Heart left ventricle (tissue), 16 donors: ENCODE data around the gene SYT12. TPM values are rescaled to one million over a fixed set of nuclear protein-coding genes. Genes with fewer than 3 reads are reported as not detected.

Experiments
- ATAC-seq, 4 donors: fragments of 200-7000 bp; cut with Tn5 transposase; one replicate each; pipeline ENCODE4 v1.9.1; 2020 to 2022; ENCODE audit warnings: moderate library complexity in 4 of 4, mild to moderate bottlenecking in 3 of 4, moderate number of reproducible peaks in 1 of 4
- DNase-seq, 5 donors: peaks; one replicate each; pipeline ENCODE4 v3.0.0-alpha.2; 2020
- H3K27ac ChIP-seq, 12 donors: fragments of 200-600 bp; sonication (generic) in 4 of 12; one replicate each; pipeline versions ENCODE4 v1.5.0 to v1.8.0; 2016 to 2022; ENCODE audit warnings: mild to moderate bottlenecking in 2 of 12
- H3K27me3 ChIP-seq, 9 donors: fragments of 200-600 bp; sonication (generic) in 2 of 9; one replicate each; pipeline versions ENCODE4 v1.5.1 to v1.8.0; 2016 to 2022; ENCODE audit warnings: mild to moderate bottlenecking in 3 of 9
- H3K36me3 ChIP-seq, 9 donors: fragments of 200-600 bp; sonication (generic) in 2 of 9; one replicate each; pipeline versions ENCODE4 v1.5.0 to v1.8.0; 2018 to 2022; ENCODE audit warnings: mild to moderate bottlenecking in 2 of 9
- H3K4me1 ChIP-seq, 12 donors: fragments of 200-600 bp; sonication (generic) in 4 of 12; one replicate each; pipeline versions ENCODE4 v1.5.0 to v1.8.0; 2016 to 2022; ENCODE audit warnings: mild to moderate bottlenecking in 3 of 12
- H3K4me3 ChIP-seq, 12 donors: fragments of 200-600 bp; sonication (generic) in 4 of 12; one replicate each; pipeline versions ENCODE4 v1.5.0 to v1.8.0; 2017 to 2022; ENCODE audit warnings: mild to moderate bottlenecking in 9 of 12, moderate library complexity in 4 of 12
- H3K9me3 ChIP-seq, 12 donors: fragments of 200-600 bp; sonication (generic) in 4 of 12; one replicate each; pipeline versions ENCODE4 v1.5.0 to v1.8.0; 2016 to 2022; ENCODE audit warnings: mild to moderate bottlenecking in 1 of 12
- POLR2A ChIP-seq, 2 donors: fragments of 450-650 bp; IDR thresholded peaks; one replicate each; pipeline ENCODE4 v1.6.1; 2017; ENCODE audit warnings: antibody characterized with exemption in 2 of 2, mild to moderate bottlenecking in 2 of 2, moderate library complexity in 2 of 2
- WGBS, 4 donors: extraction: QIAGEN DNeasy Blood & Tissue Kit in 2 of 4; methylation state at CpG; one replicate each; pipeline versions ENCODE4 v1.1.5 to v1.1.7; 2013 to 2018; 5-methylcytosine and 5-hydroxymethylcytosine counted together
- intact Hi-C, 10 donors: fragments of 100-400 bp; cut with DNase I; formaldehyde crosslinking; loops; one replicate each; pipeline versions ENCODE4 v1.11.1 to v1.14.2; 2022
- polyA plus RNA-seq, 2 donors: library from polyadenylated mRNA; stranded (reverse); fragments of 200-250 nt; gene quantifications; one replicate each; pipeline ENCODE4 v1.2.3, GENCODE V29; 2013
- total RNA-seq, 9 donors: library from RNA; depleted of rRNA in 2 of 9; stranded (reverse); fragments of >200 nt in 2 of 9; fragmentation: NEBNext Ultra II Directional in 3 of 9; extraction: Animal tissue kit (Norgen Biotek cat#: 25700) in 3 of 9; gene quantifications; one replicate each; pipeline versions ENCODE4 v1.1.0 to v1.2.4, GENCODE V29; 2016 to 2023
- TF ChIP-seq, protein P1 (sequence below), 12 donors: fragments of 200-600 bp; sonication (generic) in 4 of 12; IDR thresholded peaks; one replicate each; pipeline versions ENCODE4 v1.5.0 to v1.8.0; 2018 to 2022; ENCODE audit warnings: antibody characterized with exemption in 12 of 12, mild to moderate bottlenecking in 5 of 12
- donor health status: ischemic (EF 13 %, LVEDD 7.1; RV severe dilation, severe dysfunction).
- donor health status: healthy with polysubstance abuse.
- donor health status: DM: no; HTN: yes; CAD: no.
- donor health status: DM: no; HTN: no; CAD: no.
- donor health status: ischemic (EF 25% LVEDD 6.9; RV normal size, moderate dysfunction).
- donor health status: ischemic (EF 25% LVEDD 5.7; RV mildly dilated, moderate dysfunction).
- donor health status: healthy.
- donor health status: DM: yes; HTN: yes; CAD: no.
- donor health status: ischemic (EF 35%, LVEDD 5.7; RV mildly dilated, moderate dysfunction).
- donor health status: nonischemic (EF 11% LVEDD 7.7; RV severe dilation, severe dysfunction).
- donor health status: DM: yes; HTN: yes; CAD: no.
- donor health status: PGD.
- donor health status: ischemic (EF 29% LVEDD 5.4; RV normal size, mild dysfunction).
- donor health status: nonischemic (EF 23%, LVEDD 6.1; RV moderate dilation, normal function).

The SYT12 gene
- total and polyA plus RNA-seq, 11 donors, result 0.04 to 2.2 (median 0.40) TPM; not detected in 2

DNA sequence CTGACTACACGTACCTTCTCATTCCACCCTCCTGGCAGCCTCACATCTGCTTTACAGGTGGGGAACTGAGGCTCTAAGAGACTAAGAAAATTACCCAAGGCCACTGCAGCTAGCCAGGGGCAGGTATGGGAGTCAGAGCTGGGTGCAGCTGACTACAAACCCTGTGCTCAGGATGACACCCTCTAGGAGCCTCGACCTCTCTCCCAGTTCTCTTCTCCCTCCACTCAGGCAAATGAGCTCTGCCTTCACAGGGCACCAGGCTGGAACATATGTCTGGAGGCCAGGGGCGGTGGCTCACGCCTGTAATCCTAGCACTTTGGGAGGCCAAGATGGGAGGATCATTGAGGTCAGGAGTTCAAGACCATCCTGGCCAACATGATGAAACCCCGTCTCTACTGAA, 4.0 kb downstream of the SYT12 start:
- Histone ChIP-seq H3K27ac (no peak overlapping the region), H3K4me3 (no peak overlapping the region), H3K36me3 (no peaks in the 10 kb centered on the region), H3K9me3 (no peaks in the 10 kb centered on the region), H3K27me3 (peaks cover 0 to 44% (median 13%) of the 10 kb centered on the region in 9 donors), H3K4me1 (peaks cover 0 to 21% (median 8%) of the 10 kb centered on the region in 12 donors)
- 89 to 97% (median 92%) methylated on average over 5 of the region's 5 CpGs for WGBS, 4 donors
- intact Hi-C loops, result no loop called here
- ATAC-seq, result no peak
- DNase-seq, result no peak
- TF ChIP-seq POLR2A (IDR thresholded peaks at IDR 0.05), result no peak
- TF ChIP-seq, protein P1, sequence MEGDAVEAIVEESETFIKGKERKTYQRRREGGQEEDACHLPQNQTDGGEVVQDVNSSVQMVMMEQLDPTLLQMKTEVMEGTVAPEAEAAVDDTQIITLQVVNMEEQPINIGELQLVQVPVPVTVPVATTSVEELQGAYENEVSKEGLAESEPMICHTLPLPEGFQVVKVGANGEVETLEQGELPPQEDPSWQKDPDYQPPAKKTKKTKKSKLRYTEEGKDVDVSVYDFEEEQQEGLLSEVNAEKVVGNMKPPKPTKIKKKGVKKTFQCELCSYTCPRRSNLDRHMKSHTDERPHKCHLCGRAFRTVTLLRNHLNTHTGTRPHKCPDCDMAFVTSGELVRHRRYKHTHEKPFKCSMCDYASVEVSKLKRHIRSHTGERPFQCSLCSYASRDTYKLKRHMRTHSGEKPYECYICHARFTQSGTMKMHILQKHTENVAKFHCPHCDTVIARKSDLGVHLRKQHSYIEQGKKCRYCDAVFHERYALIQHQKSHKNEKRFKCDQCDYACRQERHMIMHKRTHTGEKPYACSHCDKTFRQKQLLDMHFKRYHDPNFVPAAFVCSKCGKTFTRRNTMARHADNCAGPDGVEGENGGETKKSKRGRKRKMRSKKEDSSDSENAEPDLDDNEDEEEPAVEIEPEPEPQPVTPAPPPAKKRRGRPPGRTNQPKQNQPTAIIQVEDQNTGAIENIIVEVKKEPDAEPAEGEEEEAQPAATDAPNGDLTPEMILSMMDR (IDR thresholded peaks at IDR 0.05), result no peak

DNA sequence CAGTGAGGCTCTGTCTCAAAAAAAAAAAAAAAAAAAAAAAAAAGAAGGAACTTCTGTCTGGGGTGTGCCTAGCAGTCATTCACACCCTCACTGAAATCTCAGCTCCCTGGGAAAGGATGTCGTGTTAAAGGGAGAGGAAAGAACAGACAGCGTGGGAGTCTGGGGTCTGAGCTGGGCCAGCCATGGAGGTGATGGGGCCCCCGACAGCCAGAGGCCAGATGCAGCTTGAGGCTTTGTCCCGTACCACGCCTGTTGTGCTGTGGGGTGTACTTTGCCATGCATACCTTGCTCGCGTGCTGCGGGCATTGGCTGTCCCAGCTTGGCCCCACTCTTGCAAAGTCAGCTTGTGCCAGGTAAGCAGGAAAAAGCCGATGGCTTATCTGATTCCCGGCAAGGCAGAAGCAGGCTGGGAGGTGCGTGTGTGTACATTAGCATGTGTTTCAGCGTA, 4.6 kb downstream of the SYT12 start:
- Histone ChIP-seq H3K36me3 (no peaks in the 10 kb centered on the region), H3K4me1 (peaks cover 0 to 17% (median 5%) of the 10 kb centered on the region in 12 donors), H3K4me3 (no peak overlapping the region), H3K27me3 (peaks cover 0 to 39% (median 11%) of the 10 kb centered on the region in 9 donors), H3K27ac (no peak overlapping the region), H3K9me3 (no peaks in the 10 kb centered on the region)
- ATAC-seq (no peak), DNase-seq (no peak)
- intact Hi-C loops, result no loop called here
- TF ChIP-seq POLR2A (IDR thresholded peaks at IDR 0.05), result no peak
- TF ChIP-seq, protein P1 (IDR thresholded peaks at IDR 0.05), result no peak
- 81 to 86% (median 84%) methylated on average over 12 of the region's 12 CpGs for WGBS, 4 donors

DNA sequence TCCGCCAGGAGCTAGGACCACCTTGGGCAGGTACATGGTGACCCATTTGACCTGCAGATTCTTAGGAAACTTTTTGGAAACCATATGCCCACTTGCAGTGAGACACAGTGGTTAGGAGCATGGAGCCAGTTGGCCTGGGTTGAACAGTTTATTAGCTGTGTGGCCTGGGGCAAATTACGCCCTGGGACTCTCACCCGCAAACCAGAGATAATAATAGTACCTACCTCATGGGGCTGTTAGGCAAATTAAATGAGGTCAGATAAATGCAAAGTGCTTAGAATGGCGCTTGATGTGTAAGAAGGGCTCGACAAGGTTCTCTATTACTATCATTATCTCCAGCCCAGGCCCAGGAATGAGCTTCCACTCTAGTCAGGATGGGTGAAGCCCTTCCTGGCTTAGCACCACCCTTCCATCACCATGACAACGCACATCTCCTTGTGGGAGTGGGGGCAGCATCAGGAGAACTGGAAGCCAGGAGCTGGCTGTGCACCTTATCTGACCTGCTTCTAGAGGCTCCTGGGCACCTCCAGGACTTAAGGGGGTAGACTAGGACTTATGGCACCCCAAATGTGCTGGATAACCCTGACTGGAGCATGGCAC, 5.1 kb downstream of the SYT12 start:
- peaks cover 0 to 33% (median 8%) of the 10 kb centered on the region in 9 donors for H3K27me3 ChIP-seq
- TF ChIP-seq, protein P1 (IDR thresholded peaks at IDR 0.05), result no peak
- TF ChIP-seq POLR2A (IDR thresholded peaks at IDR 0.05), result no peak
- H3K4me1 ChIP-seq, result peaks cover 0 to 12% (median 3%) of the 10 kb centered on the region in 12 donors
- no peak overlapping the region for H3K4me3 ChIP-seq
- WGBS, 4 donors, result 75 to 88% (median 83%) methylated on average over 5 to 6 of the region's 6 CpGs
- intact Hi-C loops, result no loop called here
- DNase-seq (no peak), ATAC-seq (no peak)
- H3K36me3 ChIP-seq, result no peaks in the 10 kb centered on the region
- H3K9me3 ChIP-seq, result no peaks in the 10 kb centered on the region
- no peak overlapping the region for H3K27ac ChIP-seq

DNA sequence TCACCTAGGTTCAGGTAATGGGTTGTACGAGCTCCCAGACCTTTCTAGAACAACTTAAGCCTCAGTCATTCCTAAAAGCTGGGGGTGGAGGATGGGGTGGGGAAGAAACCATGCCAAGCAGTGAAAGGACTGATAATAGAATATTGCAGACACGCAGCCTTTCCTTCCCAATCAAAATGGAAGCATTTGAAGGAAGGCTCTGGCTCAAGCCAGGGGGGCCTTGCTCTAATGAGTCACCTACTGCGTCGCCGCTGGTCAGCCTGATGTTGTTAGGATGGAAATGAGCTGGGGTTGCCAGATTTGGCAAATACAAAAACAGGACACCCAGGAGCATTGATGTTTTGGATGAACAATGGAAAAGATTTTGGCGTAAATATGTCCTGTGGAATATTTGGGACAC, 6.2 kb downstream of the SYT12 start:
- Histone ChIP-seq H3K27me3 (peaks cover 0 to 23% (median 2%) of the 10 kb centered on the region in 9 donors), H3K36me3 (no peaks in the 10 kb centered on the region), H3K27ac (no peak overlapping the region), H3K4me3 (no peak overlapping the region), H3K9me3 (no peaks in the 10 kb centered on the region), H3K4me1 (peaks cover 0 to 12% (median 0%) of the 10 kb centered on the region in 12 donors)
- TF ChIP-seq, protein P1 (IDR thresholded peaks at IDR 0.05), result no peak
- TF ChIP-seq POLR2A (IDR thresholded peaks at IDR 0.05), result no peak
- intact Hi-C loops, result no loop called here
- 70 to 77% (median 74%) methylated on average over 6 of the region's 6 CpGs for WGBS, 4 donors
- DNase-seq, result no peak
- no peak for ATAC-seq
